Endometrial microvascular endothelial cells (primary cell): ENCODE results near the gene DLGAP1. TPM values are rescaled to one million over a fixed set of nuclear protein-coding genes. Genes with fewer than 3 reads are reported as not detected.

ENCODE experiments used
- in situ Hi-C: cut with HindIII; loops from 2 replicates; pipeline ENCODE4 v1.10.0; 2017; ENCODE audit warnings: low sequenced_read_pairs, low pct_unique_long_range_greater_than_20kb; ENCODE audit errors: inconsistent ontology term
- total RNA-seq: library from RNA; depleted of rRNA; stranded (reverse); fragments of >200 nt; gene quantifications from one replicate; pipeline ENCODE4 v1.2.3, GENCODE V29; 2015; ENCODE audit errors: inconsistent ontology term

DLGAP1 gene
- total RNA-seq, 1 donor from 2014 or later, result not detected

DNA sequence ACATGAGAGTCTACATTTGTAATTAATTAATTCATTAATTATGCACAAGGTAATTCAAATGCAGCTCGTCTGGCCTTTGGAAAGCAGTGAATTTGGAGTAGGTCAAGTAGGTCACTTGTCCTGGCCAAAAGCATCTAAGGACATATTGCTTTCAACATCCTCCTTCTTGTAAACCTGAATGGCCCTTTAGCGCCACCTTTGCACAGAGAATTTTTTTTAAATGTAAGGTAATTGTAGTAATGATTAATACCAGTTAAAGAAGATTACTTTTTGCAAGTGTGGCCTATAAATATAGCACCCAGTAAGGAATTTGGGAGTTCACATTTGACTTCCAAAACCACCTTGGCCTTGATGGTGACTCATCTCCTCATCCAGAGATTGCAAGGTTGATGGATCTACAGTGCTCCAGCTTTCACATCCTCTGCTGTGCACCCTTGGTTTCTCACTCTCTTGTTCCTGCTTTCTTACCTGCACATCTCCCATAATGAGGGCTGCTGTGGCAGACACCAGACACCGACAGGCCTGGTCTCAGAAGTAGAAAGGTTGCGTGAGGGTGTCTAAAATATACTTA, 523.5 kb downstream of the DLGAP1 start:
- in situ Hi-C loops, result no loop called here

DNA sequence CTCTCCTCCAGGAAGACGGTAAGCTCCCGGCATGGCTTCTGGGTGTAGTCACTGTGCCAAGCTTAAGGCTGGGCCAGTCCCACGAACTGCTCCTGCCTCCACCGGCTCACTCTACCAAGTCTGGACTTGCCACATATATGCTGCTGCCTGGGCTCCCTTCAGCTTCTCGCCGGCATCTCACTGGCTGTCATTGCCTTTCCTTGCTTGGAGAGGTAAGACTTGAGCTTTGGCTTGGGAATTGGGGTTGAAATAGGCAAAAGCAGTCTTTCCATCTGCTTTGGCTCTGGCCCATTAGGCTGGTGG, 524.1 kb downstream of the DLGAP1 start:
- in situ Hi-C loops, result no loop called here

DNA sequence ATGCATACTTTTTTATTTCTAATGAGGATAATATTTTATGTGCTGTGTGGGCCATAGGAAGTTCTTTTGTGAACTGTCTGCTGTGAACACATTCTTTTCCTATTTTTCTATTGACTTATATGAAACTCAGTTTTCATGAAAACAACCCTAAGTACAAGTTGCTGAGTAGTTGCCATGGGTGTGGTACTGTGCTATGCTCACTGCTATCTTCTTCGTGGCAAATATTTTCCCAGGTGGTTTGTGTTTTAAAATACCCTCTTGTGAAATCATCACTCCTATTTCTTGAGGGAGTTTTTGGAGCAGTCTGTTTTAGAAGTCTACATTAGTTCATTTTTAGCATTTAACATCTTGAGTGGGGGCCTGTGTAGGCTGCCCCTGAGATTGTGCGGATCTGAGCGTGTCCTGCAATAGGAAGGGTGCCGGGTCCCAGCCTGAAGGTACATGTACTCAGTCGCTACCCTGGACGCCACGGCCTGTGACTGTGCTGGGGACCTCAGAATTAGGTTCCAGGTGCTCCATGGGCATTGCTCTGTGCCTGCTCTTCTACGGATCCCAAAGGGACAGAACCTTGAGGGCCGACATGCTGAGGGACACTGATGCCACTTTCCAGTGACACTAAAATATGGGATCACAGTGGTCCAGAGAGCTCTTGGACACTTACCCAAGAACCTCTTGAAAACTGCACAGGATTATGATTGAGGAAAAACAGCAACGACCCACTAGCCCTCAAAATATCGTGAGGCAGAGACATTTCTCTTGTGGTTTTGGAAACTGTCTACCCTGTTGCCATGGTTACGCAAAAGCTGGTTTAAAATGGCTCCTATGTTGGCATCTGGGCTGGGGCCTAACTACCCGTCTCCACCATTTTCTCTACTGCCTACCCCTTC, 524.7 kb downstream of the DLGAP1 start:
- in situ Hi-C loops, result no loop called here

DNA sequence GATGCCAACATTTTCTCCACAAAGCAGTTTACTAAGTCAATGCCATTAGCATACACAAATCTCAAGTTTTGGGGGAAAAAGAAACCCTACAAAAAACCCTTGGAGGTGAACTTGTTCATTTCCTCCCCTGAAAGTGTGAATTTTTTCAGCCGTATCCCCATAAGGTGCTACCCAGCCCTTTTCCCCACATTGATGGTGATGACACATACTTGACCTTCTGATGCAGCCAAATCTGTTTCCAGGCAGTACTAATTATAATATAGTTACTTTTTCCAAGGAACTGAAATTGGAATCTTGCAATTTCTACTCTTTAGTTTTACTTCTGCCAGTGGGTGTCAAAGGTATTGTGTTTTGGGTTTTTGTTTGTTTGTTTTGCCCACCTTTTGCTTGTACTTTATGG, 530.7 kb downstream of the DLGAP1 start:
- in situ Hi-C loops, result no loop called here

DNA sequence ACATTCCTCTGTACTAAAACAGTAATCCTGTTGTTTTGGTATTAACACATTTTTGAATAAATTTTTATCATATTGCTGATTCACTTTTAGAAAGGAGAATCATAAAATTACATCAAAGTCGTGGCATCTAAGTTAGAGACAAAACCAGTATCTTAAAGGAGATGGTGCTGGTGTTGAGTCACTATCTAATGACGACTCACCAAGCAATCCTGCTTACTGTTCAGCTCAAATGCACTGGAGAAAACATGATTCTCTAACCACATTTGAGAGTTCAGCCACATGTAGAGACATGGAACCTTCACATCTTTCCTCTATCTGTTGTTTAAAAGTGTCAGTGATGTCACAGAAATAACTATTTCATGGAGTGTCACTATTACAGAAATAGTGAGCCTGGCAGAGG, 531.4 kb downstream of the DLGAP1 start:
- in situ Hi-C loops, result no loop called here

DNA sequence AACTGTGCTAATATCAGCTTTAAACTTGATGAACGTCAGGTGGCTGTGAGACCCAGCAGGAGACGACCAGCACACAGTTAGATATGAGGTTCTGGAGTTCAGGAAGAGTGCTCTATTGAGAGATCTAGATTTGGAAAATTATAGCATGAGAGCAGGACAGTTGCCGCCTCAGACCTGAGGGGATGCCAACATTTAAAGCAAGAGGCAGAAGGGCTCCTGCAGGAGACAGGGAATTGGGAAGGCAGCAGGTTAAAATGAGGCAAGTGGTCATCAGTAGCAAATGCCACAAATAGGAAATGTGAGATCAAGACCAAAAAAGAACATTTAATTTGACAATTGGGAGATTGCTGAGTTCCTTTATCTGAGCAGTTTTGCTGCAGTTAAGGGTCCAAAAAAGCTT, 533.3 kb downstream of the DLGAP1 start:
- in situ Hi-C loops, result no loop called here

DNA sequence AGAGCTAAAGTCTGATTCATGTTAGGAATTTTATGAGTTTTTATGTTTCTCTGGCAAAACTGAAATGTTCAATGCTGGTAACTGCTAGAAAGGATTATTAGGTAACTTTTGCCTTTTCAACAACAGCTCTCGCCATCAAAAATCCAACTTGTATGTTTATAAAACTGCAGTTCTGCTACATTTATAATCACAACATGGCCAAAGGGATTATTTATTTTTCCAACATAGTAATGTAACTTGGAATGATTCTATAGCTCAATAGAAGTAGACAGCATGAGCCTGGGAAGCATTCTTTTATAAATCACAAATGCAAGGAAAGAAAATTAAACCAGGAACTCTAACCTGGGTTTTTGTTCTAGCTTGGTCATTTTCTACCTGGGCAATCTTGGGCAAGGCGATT, 534.3 kb downstream of the DLGAP1 start:
- in situ Hi-C loops, result no loop called here

DNA sequence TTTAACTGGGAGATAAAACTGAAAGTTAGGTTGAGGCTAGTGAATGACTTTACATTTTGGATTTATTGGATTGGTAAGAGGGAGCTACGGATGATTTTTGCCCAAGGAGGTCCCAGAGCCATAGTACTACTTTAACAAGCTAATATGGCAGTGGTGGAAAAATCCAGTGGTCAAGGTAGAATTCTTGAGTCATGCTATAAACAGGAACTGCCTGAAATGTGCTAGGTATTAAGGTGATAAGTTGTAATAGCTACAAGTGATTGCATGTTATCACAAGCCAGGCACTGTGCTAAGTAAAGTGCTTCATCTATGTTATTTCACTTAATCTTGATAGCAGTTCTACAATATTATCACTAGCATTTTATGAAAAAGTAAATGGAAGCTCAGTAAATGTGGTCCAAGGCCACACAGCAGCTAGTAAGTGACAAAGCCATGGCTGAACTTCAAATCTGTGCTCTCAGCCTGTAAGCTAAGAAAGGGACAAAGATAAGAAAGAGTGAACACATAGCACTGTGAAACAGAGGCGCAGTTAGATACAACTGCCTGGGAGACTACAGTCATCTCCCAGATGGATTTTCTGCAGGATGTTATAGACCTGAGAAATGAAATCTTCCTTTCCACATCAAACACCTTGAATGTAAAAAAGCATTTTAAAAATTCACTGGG, 535.6 kb downstream of the DLGAP1 start:
- in situ Hi-C loops, result no loop called here

DNA sequence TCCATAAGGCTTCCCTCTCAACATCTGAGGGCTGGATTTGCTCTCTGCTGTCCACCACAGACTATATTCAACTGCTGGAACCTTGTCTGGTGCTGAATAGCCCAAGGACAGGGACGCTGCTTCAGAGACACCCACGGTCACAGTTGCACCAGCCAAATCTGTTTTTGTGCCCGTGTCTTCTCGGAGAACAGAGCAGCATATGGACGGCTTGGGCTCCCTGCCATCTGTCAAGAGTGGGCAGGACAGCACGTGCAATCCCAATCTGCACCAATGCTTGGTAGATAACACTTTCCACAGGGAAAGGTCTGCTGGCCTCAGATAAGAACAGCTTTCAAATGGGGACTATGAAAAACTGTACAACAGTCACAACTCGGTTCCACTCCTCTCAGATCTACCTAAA, 539.0 kb downstream of the DLGAP1 start:
- in situ Hi-C loops, result no loop called here

DNA sequence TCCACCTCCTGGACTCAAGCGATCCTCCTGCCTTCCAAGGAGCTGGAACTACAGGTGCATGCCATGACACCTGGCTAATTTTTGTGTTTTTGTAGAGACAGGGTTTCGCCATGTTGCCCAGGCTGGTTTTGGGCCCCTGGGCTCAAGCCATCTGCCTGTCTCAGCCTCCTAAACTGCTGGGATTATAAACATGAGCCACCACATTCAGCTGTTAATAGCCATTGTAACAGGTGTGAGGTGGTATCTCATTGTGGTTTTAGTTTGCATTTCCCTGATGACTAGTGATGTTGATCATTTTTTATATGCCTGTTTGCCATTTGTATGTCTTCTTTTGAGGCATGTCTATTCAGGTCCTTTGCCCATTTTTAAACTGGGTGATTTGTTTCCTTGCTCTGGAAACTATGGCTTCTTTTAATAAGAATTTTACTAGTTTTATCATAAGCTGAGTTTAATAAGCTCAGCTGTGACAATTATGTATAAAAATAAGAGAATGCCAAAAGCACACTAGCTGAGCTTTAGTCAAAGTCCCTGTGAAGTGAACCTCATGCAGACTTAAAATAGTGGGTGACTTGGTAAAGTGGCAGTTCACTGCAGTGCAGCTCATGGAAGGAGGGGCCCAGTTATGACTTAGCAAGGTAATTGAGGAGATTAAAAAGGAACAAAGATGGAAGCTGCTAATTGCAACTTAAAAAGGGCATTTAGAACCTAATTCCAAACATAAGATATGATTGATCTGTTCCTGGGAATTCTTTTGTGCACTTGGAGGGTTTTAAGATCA, 540.1 kb downstream of the DLGAP1 start:
- in situ Hi-C loops, result no loop called here

DNA sequence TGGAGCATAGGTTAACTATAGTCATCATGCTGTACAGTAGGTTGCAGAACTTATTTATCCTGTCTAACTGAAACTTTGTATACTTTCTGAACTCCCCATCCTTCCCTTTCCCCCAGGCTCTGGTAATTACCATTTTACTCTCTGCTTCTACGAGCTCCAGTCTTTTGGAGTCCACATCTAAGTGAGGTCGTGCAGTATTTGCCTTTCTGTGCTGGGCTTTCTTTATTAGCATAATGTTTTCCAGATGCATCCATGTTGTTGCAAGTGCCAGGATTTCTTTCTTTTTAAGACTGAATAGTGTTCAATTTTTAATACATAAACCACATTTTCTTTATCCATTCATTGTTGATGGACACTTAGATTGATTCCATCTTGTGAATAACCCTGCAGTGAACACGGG, 541.0 kb downstream of the DLGAP1 start:
- in situ Hi-C loops, result no loop called here

DNA sequence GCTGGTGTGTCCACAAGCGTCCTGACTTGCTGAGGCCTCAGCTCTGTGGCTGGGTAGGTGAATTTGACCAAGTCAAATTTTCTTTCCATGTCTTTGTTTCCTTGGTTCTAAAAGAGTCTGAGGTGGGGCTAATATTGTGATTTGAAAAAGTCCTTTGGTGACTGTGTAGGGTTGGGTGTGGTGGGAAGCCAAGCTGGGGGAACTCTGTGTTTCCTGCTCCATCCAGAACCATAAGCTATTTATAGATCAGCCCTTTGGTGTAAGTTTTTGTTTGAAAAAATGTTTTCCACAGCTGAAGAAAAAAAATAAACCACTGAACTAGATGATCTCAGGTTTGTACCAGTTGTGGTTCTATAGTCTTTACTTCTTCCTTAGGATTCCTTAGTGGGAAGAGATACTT, 542.4 kb downstream of the DLGAP1 start:
- in situ Hi-C loops, result no loop called here

DNA sequence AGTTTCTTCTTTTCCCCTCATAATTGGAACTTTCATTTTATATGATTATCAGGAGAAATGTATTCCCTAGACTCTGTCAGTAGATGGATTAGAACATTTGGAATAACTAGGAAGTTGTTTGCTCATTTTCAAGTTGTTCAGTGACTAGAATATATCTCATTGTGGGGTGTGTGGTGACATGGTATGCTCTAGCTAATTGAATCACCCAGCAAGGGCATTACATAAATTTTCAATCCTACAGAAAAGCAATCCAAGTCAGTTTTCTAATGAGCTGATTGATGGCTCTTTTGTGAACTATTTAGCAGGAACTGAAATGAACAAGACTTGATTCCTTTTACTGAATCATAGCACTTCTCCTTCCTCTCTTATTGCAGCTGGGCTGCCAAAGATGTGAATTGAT, 543.7 kb downstream of the DLGAP1 start:
- in situ Hi-C loops, result no loop called here

DNA sequence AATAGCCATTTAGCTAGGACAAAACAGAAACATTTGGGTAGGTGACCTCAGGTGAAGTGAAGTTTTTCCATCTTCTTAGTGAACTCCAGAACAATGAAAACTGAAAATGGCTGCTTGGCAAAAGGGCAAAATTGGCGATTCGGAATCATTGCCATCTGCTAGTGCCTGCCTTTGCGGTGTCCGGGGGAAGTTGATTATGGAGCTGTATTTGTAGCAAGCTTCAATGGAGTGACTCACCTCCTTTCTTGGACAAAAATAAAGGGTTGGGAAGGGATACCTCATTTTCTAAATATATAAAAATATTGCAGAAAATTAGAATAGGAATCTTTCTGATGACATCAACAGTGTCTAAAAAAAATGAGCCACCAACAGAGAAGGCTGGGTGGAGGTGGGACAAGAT, 544.6 kb downstream of the DLGAP1 start:
- in situ Hi-C loops, result no loop called here

DNA sequence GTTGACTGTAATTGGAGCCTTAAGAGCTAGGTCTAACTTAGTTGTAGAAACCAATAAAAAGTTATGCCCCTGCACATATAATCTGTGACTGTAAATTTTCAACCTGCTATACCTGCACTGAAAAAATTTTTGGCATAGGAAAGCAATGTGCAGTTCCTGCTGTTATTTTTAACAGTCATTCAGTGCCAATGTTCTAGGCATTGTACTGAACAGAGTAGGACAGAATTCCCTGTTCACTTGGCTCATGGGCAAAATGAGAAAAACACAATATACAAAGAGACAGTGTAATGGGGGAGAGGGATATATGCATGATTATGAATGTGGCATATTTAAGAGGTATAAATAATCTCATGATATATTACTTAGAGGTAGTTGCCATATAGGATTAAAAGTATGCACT, 547.2 kb downstream of the DLGAP1 start:
- in situ Hi-C loops, result no loop called here

DNA sequence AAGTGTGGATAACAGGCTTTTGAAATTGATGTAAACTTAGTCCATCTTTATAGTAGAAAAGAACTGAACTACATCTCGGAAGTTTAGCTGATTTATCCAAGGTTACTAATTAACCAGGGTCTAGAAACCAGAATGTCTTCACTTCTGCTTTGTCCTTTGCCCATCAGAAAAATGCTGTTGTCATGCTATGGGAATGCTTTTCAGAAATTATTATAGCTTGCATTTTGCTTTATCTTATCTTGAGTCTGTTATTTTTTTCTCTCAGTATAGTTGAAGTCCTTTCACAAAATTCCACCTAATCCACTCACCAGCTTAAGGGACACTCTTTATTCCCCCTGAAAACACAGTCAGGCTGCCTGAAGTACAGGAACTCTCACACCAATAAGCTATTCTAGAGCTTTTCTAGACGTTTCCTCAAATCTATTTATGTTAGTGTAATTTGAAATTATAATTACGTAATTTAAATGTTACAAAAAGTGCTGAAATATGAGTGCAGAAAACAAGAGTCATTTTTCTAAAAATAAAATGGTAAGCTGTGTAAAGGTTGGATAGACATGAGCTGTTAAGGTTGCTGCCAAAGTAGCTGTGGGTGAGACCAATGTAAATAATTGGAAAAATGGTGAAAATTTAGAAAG, 548.9 kb downstream of the DLGAP1 start:
- in situ Hi-C loops, result no loop called here

DNA sequence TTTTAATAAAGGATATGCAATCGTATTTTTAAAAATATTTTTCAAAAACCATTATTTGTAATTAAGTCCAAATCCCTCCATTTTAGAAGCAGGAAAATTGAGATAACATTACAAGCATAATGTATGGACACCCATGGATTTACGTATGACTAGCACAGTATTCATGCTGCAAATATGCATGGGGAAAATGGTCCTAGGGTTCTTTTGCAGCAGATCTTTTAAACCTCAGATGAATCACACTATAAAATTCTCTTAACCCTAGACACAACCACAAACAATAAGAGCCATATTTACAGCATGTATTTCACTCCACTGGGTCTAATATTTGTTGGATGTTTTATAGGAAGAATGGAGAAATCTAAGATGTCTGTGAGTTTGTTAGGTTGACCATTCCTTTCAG, 551.8 kb downstream of the DLGAP1 start:
- in situ Hi-C loops, result no loop called here

DNA sequence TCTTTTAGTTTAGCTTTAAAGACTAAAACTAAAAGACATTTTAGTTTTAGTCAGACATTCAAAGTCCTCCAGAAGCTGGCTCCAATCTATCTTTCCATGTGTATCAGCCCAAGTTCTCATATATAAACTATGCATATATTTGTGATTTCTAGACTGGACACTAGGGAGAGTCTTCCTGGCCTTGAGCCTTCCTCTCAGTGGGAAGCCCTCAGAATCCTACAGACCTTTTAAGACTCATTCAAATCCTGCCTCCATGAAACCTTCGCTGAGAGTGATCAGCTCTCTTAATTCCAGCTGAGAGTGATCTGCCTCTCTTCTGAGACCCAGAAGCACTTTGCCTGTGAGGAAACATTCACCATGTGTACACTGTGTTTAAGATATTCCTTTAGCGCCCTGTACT, 552.4 kb downstream of the DLGAP1 start:
- in situ Hi-C loops, result no loop called here

DNA sequence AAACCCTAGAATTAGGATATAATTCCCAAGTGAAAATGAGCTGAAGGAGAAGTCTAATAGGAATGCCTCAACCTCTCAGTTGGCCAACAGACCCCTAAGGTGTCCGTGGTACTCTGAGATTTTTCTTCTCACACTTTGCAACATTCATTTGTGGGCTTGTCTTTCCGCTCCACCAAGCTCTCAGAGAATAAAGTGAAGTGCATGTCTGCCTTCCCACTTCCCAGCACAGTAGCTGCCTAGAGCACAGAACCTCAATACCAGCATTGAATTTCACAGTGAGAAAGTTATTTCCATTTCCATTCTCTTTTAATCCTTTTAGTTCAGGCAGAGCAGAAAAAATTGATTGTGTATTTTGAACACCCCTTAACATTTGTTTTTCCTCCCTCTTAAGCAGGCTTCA, 553.3 kb downstream of the DLGAP1 start:
- in situ Hi-C loops, result no loop called here
